OCI-LY1 (cell line): ENCODE measurements around the gene DUOX1.

Source experiments
- H2AFZ ChIP-seq: fragments of 200-600 bp; sonication (generic), shearing (Covaris generic); 2 replicates; pipeline ENCODE4 v1.6.0; 2014; ENCODE audit warnings: antibody characterized with exemption, mild to moderate bottlenecking, low read length
- H3F3A ChIP-seq: fragments of 200-600 bp; sonication (generic), shearing (Covaris generic); 2 replicates; pipeline ENCODE4 v1.6.0; 2014; ENCODE audit warnings: mild to moderate bottlenecking, antibody characterized with exemption, low read length, moderate library complexity; ENCODE audit not compliant: insufficient read depth
- H3K27ac ChIP-seq: fragments of 200-600 bp; sonication (generic); 2 replicates; pipeline ENCODE4 v1.5.1; 2014; ENCODE audit warnings: low read length, mixed run types, mild to moderate bottlenecking, low read depth; ENCODE audit not compliant: poor library complexity, severe bottlenecking
- H3K27me3 ChIP-seq: fragments of 200-600 bp; sonication (generic); 2 replicates; pipeline ENCODE4 v1.6.0; 2014; ENCODE audit warnings: antibody characterized with exemption, mild to moderate bottlenecking, low read length, moderate library complexity; ENCODE audit not compliant: insufficient read depth
- H3K36me3 ChIP-seq: fragments of 200-600 bp; sonication (generic); 2 replicates; pipeline ENCODE4 v1.6.1; 2014; ENCODE audit warnings: mild to moderate bottlenecking, antibody characterized with exemption, low read length, moderate library complexity, mixed read lengths; ENCODE audit not compliant: insufficient read depth
- H3K4me1 ChIP-seq: fragments of 200-600 bp; sonication (generic); 2 replicates; pipeline ENCODE4 v1.5.1; 2014; ENCODE audit warnings: mild to moderate bottlenecking, low read length, moderate library complexity; ENCODE audit not compliant: insufficient read depth, severe bottlenecking
- H3K4me2 ChIP-seq: fragments of 200-600 bp; sonication (generic), shearing (Covaris generic); 2 replicates; pipeline ENCODE4 v1.6.1; 2014; ENCODE audit warnings: low read length
- H3K4me3 ChIP-seq: fragments of 200-600 bp; sonication (generic); 2 replicates; pipeline ENCODE4 v1.5.1; 2014; ENCODE audit warnings: low read length, low read depth, mild to moderate bottlenecking, mixed read lengths; ENCODE audit not compliant: poor library complexity, severe bottlenecking
- H3K79me2 ChIP-seq: fragments of 200-600 bp; shearing (Covaris generic); 2 replicates; pipeline ENCODE4 v1.6.1; 2016; ENCODE audit warnings: mixed run types, low read length, mixed read lengths; ENCODE audit not compliant: insufficient read depth
- H3K9ac ChIP-seq: fragments of 200-600 bp; sonication (generic), shearing (Covaris generic); 2 replicates; pipeline ENCODE4 v1.6.1; 2014; ENCODE audit warnings: mild to moderate bottlenecking, low read length, mixed read lengths
- H3K9me2 ChIP-seq: fragments of 200-600 bp; sonication (generic), shearing (Covaris generic); 2 replicates; pipeline ENCODE4 v1.6.1; 2014; ENCODE audit warnings: low read depth, mild to moderate bottlenecking, low read length, mixed read lengths
- H3K9me3 ChIP-seq: fragments of 200-600 bp; shearing (Covaris generic); 2 replicates; pipeline ENCODE4 v1.6.1; 2014; ENCODE audit warnings: low read length, mixed read lengths
- H4K20me1 ChIP-seq: fragments of 200-600 bp; sonication (generic), shearing (Covaris generic); 2 replicates; pipeline ENCODE4 v1.6.0; 2016; ENCODE audit warnings: mild to moderate bottlenecking, low read length; ENCODE audit not compliant: insufficient read depth
- EZH2 ChIP-seq: fragments of 200-600 bp; sonication (generic), shearing (Covaris generic); IDR thresholded peaks from 2 replicates; pipeline ENCODE4 v1.8.0; 2017; ENCODE audit warnings: borderline replicate concordance, mixed run types, mild to moderate bottlenecking, antibody characterized with exemption, low read length, moderate library complexity, mixed read lengths
- TF ChIP-seq, protein P1 (sequence below): fragments of 200-600 bp; sonication (generic), shearing (Covaris generic); IDR thresholded peaks from 2 replicates; pipeline ENCODE4 v1.5.1; 2017; ENCODE audit warnings: mild to moderate bottlenecking, antibody characterized with exemption, low read length, moderate library complexity, mixed read lengths

Gene DUOX1

DNA sequence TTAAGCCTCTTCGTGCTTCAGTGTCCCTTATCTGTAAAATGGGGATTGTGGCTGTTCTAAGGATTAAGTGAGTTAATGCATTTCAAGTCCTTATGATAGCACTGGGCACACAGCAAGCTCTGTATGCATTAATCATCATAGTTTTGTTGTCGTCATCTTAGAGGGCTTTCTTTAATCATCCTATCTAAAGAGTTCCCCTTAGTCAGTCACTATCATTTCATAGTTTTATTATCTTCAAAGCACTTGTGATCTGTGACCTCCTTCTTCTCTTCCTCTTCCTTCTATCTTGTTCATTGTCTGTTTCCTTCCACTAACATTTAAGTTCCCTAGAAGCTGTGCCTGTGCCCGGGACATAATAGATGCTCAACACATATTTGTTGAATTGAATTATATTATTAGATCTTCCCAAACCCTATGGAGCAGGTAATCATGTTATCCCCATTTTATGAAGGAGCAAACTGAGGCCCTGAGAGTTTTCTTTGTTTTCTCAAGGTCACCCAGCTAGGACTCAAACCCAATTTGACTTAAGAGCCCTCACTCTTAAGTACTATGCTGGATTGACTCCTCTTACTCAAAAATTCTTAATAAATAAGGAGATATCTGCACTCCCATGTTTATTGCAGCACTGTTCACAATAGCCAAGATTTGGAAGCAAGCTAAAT, 40.0 kb upstream of the DUOX1 start:
- Histone ChIP-seq H4K20me1 (no peaks in the 10 kb centered on the region), H3K9me3 (no peaks in the 10 kb centered on the region), H2AFZ (no peak overlapping the region), H3K9me2 (no peaks in the 10 kb centered on the region), H3K4me1 (no peaks in the 10 kb centered on the region), H3K27me3 (0 out of 2 replicates have a peak, but pooled peaks cover 4% of the 10 kb centered on the region), H3K36me3 (no peaks in the 10 kb centered on the region), H3F3A (no peaks in the 10 kb centered on the region), H3K27ac (no peak overlapping the region), H3K9ac (no peak overlapping the region), H3K4me3 (no peak overlapping the region), H3K79me2 (no peaks in the 10 kb centered on the region), H3K4me2 (no peak overlapping the region)
- TF ChIP-seq, protein P1, sequence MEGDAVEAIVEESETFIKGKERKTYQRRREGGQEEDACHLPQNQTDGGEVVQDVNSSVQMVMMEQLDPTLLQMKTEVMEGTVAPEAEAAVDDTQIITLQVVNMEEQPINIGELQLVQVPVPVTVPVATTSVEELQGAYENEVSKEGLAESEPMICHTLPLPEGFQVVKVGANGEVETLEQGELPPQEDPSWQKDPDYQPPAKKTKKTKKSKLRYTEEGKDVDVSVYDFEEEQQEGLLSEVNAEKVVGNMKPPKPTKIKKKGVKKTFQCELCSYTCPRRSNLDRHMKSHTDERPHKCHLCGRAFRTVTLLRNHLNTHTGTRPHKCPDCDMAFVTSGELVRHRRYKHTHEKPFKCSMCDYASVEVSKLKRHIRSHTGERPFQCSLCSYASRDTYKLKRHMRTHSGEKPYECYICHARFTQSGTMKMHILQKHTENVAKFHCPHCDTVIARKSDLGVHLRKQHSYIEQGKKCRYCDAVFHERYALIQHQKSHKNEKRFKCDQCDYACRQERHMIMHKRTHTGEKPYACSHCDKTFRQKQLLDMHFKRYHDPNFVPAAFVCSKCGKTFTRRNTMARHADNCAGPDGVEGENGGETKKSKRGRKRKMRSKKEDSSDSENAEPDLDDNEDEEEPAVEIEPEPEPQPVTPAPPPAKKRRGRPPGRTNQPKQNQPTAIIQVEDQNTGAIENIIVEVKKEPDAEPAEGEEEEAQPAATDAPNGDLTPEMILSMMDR, result no peak
- TF ChIP-seq EZH2, result no peak

DNA sequence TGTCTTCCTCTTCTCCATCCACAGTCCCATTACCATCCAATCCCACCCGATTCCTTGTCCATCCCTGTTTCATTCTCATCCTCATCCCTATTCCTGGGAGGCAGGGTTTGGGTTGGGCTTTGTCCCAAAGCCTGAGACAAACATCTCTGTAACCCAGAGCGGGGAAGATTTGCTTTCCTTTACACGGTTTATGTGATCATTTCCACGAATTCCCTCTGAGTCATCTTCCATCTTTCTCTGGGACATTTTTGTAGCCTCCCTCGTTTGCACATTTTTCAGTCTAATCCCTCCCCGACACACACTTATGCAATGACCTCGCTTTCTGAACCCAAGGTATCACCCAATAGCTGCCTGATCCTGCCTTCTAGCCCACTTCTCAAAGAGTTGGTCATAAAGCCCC, 38.6 kb upstream of the DUOX1 start:
- Histone ChIP-seq H2AFZ (no peak overlapping the region), H3K27me3 (0 out of 2 replicates have a peak, but pooled peaks cover 4% of the 10 kb centered on the region), H3K9ac (no peak overlapping the region), H4K20me1 (no peaks in the 10 kb centered on the region), H3K36me3 (no peaks in the 10 kb centered on the region), H3K27ac (no peak overlapping the region), H3K79me2 (no peaks in the 10 kb centered on the region), H3K4me2 (no peak overlapping the region), H3K4me3 (no peak overlapping the region), H3K4me1 (no peaks in the 10 kb centered on the region), H3F3A (no peaks in the 10 kb centered on the region), H3K9me3 (no peaks in the 10 kb centered on the region), H3K9me2 (no peaks in the 10 kb centered on the region)
- TF ChIP-seq, protein P1, result no peak
- no peak for TF ChIP-seq EZH2

DNA sequence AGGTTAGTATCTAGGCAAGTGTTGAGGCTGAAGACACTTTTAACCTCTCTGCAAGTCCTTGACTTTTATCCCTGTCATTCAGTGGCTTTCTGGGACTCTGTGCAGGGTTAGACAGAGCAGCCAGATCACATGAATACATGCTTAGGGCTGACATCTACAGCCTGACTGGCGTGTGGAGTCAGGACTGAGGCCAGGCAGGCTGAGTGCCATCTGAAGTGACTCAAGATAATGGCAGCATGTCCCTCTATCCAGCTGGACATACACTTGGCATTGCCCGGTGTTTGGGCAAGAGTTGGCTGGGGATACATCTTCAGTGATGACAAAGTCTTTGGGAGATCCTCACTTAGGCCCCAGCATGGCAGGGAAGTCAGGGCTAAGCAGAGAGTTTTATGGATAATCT, 38.2 kb upstream of the DUOX1 start:
- no peak overlapping the region for H3K4me2 ChIP-seq
- no peaks in the 10 kb centered on the region for H4K20me1 ChIP-seq
- no peak overlapping the region for H2AFZ ChIP-seq

More for the DNA sequence above, 38.2 kb upstream of the DUOX1 start:
- Histone ChIP-seq H3K9ac (no peak overlapping the region), H3K27ac (no peak overlapping the region), H3K79me2 (no peaks in the 10 kb centered on the region), H3K4me1 (no peaks in the 10 kb centered on the region), H3K9me3 (no peaks in the 10 kb centered on the region), H3K36me3 (no peaks in the 10 kb centered on the region), H3K27me3 (0 out of 2 replicates have a peak, but pooled peaks cover 4% of the 10 kb centered on the region), H3K9me2 (no peaks in the 10 kb centered on the region), H3K4me3 (no peak overlapping the region), H3F3A (no peaks in the 10 kb centered on the region)
- no peak for TF ChIP-seq EZH2
- TF ChIP-seq, protein P1, result no peak
